ENCODE results near the gene SNX20.

SNX20 gene

DNA sequence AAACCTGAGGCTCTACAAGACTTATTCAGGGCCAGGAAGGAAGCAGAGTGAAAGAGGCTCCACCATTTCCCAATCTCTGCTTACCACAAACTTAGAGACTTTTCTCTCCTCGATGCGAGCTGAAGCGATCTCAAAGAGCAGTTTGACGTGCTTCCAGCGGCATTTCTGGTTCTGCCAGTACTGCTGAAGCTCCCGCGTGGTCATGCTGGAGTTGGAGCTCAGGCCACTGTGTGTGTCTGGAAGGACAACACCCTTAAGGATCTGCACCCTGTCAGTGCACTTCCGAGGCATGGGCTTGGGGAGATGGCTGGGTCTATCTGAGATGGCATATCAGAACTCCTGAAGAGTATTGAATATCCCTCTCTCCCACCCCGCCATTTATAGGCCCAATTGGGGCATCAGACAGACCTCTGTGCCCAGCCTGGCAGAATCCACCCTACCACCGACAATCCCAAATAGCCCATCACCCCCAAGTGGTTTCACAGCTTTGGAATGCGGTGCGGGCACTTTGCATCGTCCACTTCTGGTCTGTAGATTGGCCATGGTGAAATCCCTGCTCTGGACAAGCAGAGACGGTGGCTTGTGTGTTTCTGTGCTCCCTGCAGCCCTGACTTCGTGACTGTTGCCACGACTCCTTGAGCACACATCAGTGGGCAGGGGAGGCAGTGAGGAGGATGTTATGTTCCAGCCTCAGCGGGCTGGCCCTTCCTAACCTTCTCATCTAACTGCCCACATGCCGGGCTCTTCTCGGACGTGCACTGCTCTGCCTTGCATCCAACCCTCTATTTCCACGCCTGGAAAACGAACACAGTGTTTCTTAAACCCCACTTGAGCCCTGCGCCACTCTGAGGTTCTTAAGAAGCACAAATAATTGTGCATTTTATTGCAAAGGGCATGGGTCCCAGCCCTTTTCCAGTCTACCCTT is 5.2 kb downstream of the SNX20 start:
- Histone ChIP-seq H3K9me2 (replicated peaks; ENCODE audit: insufficient read depth, low read length) (no peaks in the 10 kb centered on the region), H3K27ac (ENCODE audit: low read depth, low read length) (no peak overlapping the region), H3K36me3 (ENCODE audit: low read length) (0 out of 2 replicates have a peak, but pooled peaks cover 6% of the 10 kb centered on the region), H3F3A (ENCODE audit: insufficient read depth) (no peaks in the 10 kb centered on the region), H3K4me2 (ENCODE audit: low read depth, low read length, poor library complexity, severe bottlenecking) (no peak overlapping the region), H3K79me2 (ENCODE audit: insufficient read depth, low read length) (no peaks in the 10 kb centered on the region), H4K20me1 (ENCODE audit: low read depth, low read length) (no peaks in the 10 kb centered on the region), H2AFZ (ENCODE audit: low read depth, low read length, severe bottlenecking) (no peak overlapping the region), H3K9me3 (ENCODE audit: insufficient read depth, low read length) (peaks cover 20% of the 10 kb centered on the region; the same call in 1 of the 2 replicates), H3K4me3 (ENCODE audit: insufficient read depth, low read length, poor library complexity, severe bottlenecking) (no peak overlapping the region), H3K9ac (ENCODE audit: low read length) (no peak overlapping the region), H3K27me3 (ENCODE audit: low read length) (no peaks in the 10 kb centered on the region)
- TF ChIP-seq EZH2phosphoT487 (conservative IDR thresholded peaks at IDR 0.05; ENCODE audit: low read length), result no peak
- TF ChIP-seq, protein P1, sequence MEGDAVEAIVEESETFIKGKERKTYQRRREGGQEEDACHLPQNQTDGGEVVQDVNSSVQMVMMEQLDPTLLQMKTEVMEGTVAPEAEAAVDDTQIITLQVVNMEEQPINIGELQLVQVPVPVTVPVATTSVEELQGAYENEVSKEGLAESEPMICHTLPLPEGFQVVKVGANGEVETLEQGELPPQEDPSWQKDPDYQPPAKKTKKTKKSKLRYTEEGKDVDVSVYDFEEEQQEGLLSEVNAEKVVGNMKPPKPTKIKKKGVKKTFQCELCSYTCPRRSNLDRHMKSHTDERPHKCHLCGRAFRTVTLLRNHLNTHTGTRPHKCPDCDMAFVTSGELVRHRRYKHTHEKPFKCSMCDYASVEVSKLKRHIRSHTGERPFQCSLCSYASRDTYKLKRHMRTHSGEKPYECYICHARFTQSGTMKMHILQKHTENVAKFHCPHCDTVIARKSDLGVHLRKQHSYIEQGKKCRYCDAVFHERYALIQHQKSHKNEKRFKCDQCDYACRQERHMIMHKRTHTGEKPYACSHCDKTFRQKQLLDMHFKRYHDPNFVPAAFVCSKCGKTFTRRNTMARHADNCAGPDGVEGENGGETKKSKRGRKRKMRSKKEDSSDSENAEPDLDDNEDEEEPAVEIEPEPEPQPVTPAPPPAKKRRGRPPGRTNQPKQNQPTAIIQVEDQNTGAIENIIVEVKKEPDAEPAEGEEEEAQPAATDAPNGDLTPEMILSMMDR (IDR thresholded peaks at IDR 0.05; ENCODE audit: insufficient read depth, low read length, poor library complexity, severe bottlenecking), result no peak

DNA sequence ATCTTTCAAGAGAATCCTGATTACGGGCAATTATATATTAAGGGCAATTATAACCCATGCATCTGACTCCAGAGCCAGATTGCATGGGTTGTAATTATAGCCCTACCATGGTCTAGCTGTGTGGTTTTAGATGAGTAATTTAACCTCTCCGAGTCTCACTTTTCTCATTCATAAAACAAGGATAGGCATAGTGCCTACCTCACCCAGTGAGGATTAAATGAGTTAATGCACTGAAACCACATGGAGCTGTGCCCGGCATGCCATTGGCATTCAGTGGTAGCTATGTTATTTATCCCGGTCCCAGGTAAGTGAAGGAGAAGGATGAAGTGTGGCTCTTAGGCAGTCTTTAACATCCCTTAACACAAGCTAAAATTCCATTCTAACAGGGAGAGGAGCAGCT is 6.3 kb downstream of the SNX20 start:
- no peak overlapping the region for H3K27ac ChIP-seq (ENCODE audit: low read depth, low read length)
- no peak overlapping the region for H2AFZ ChIP-seq (ENCODE audit: low read depth, low read length, severe bottlenecking)
- 0 out of 2 replicates have a peak, but pooled peaks cover 6% of the 10 kb centered on the region for H3K36me3 ChIP-seq (ENCODE audit: low read length)
- H3K79me2 ChIP-seq (ENCODE audit: insufficient read depth, low read length), result no peaks in the 10 kb centered on the region
- H3K4me2 ChIP-seq (ENCODE audit: low read depth, low read length, poor library complexity, severe bottlenecking), result no peak overlapping the region
- H3K27me3 ChIP-seq (ENCODE audit: low read length), result no peaks in the 10 kb centered on the region
- peaks cover 20% of the 10 kb centered on the region; the same call in 1 of the 2 replicates for H3K9me3 ChIP-seq (ENCODE audit: insufficient read depth, low read length)
- H3K9me2 ChIP-seq (replicated peaks; ENCODE audit: insufficient read depth, low read length), result no peaks in the 10 kb centered on the region
- H3F3A ChIP-seq (ENCODE audit: insufficient read depth), result no peaks in the 10 kb centered on the region
- H3K9ac ChIP-seq (ENCODE audit: low read length), result no peak overlapping the region
- H3K4me3 ChIP-seq (ENCODE audit: insufficient read depth, low read length, poor library complexity, severe bottlenecking), result no peak overlapping the region
- H4K20me1 ChIP-seq (ENCODE audit: low read depth, low read length), result no peaks in the 10 kb centered on the region
- TF ChIP-seq, protein P1 (IDR thresholded peaks at IDR 0.05; ENCODE audit: insufficient read depth, low read length, poor library complexity, severe bottlenecking), result no peak
- TF ChIP-seq EZH2phosphoT487 (conservative IDR thresholded peaks at IDR 0.05; ENCODE audit: low read length), result no peak

DNA sequence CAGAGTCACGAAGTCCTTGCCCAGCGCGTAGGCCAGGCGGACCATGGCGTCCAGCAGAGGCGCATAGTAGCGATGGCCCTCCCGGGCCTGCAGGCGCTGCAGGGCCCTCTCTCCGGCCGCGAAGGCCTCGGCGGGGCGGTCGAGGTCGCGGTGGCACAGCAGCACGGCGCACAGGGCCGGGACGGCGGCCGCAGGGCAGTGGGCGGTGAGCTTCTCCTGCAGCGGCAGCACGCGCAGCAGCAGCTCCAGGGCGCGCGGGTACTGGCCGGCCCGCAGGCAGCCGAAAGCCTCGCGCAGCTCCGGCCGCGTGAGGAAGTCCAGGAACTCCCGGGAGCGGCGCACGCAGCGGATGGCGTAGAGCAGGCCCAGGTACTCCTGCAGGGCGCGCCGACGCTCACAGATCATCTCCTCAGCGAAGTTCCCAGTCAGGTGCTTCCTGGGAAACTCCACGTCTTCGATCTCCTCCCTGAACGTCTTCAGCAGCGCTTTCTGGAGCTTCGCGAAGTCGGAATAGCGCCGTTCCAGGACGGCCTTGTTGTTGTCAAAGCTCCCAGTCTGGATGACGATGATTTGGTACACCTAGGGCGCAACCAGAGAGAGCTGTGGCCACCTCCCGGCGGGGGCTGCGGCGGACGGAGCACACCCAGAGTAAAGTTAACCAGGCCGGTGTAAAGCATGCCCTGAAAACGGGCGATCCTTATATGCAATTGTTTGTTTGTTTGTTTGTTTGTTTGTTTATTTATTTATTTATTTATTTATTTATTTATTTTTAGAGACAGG is 7.4 kb downstream of the SNX20 start:
- H3K36me3 ChIP-seq (ENCODE audit: low read length), result 0 out of 2 replicates have a peak, but pooled peaks cover 6% of the 10 kb centered on the region
- no peak overlapping the region for H3K27ac ChIP-seq (ENCODE audit: low read depth, low read length)
- no peak for TF ChIP-seq EZH2phosphoT487 (conservative IDR thresholded peaks at IDR 0.05; ENCODE audit: low read length)
- H3K9me3 ChIP-seq (ENCODE audit: insufficient read depth, low read length), result peaks cover 20% of the 10 kb centered on the region; the same call in 1 of the 2 replicates
- no peak overlapping the region for H3K4me3 ChIP-seq (ENCODE audit: insufficient read depth, low read length, poor library complexity, severe bottlenecking)
- H3K9me2 ChIP-seq (replicated peaks; ENCODE audit: insufficient read depth, low read length), result no peaks in the 10 kb centered on the region
- no peak overlapping the region for H3K4me2 ChIP-seq (ENCODE audit: low read depth, low read length, poor library complexity, severe bottlenecking)
- no peaks in the 10 kb centered on the region for H3K79me2 ChIP-seq (ENCODE audit: insufficient read depth, low read length)
- H3K27me3 ChIP-seq (ENCODE audit: low read length), result no peaks in the 10 kb centered on the region
- H2AFZ ChIP-seq (ENCODE audit: low read depth, low read length, severe bottlenecking), result no peak overlapping the region
- no peak overlapping the region for H3K9ac ChIP-seq (ENCODE audit: low read length)
- no peaks in the 10 kb centered on the region for H3F3A ChIP-seq (ENCODE audit: insufficient read depth)
- no peaks in the 10 kb centered on the region for H4K20me1 ChIP-seq (ENCODE audit: low read depth, low read length)

Measured in SU-DHL-6 (cell line).